HEK293 (cell line): ENCODE results near the gene FILIP1L.

Source experiments
- CTCF ChIA-PET: fragments of 350-600 bp; formaldehyde crosslinking; extraction: SDS; loops from one replicate; lab custom pipeline; 2021; ENCODE audit warnings: antibody characterized with exemption; lab: Yijun Ruan, JAX
- POLR2A ChIA-PET: fragments of 300-600 bp; formaldehyde crosslinking; extraction: SDS; loops from one replicate; lab custom pipeline; 2020; ENCODE audit warnings: antibody characterized with exemption, inconsistent platforms; lab: Yijun Ruan, JAX
- H3K27ac ChIP-seq: fragments of 200-500 bp; sonication (Bioruptor generic); 2 replicates; pipeline ENCODE4 v1.5.1; 2014; ENCODE audit warnings: low read depth, low read length, control low read depth, inconsistent platforms; ENCODE audit errors: extremely low read depth
- H3K36me3 ChIP-seq, 2 experiments: fragments of 200-500 bp in 1 of 2; sonication (Bioruptor generic) in 1 of 2; 1 replicate in 1 of 2; 2 replicates in 1 of 2; pipeline ENCODE4 v1.5.1; 2014 to 2017; ENCODE audit warnings: inconsistent platforms in 2 of 2, low read length in 2 of 2; ENCODE audit not compliant: control insufficient read depth in 2 of 2, insufficient read depth in 1 of 2
- H3K4me1 ChIP-seq: fragments of 200-500 bp; sonication (Bioruptor generic); 2 replicates; pipeline ENCODE4 v1.5.1; 2014; ENCODE audit warnings: mild to moderate bottlenecking, low read length, inconsistent platforms; ENCODE audit not compliant: control insufficient read depth, insufficient read depth
- H3K4me3 ChIP-seq: 2 replicates; pipeline ENCODE4 v1.5.1; 2011; ENCODE audit warnings: low read depth, mild to moderate bottlenecking, control low read depth, low read length, moderate library complexity
- H3K9me3 ChIP-seq: fragments of 200-500 bp; sonication (Bioruptor generic); 2 replicates; pipeline ENCODE4 v1.5.1; 2014; ENCODE audit warnings: low read depth, low read length, inconsistent platforms; ENCODE audit not compliant: control insufficient read depth, insufficient read depth
- KLF10 ChIP-seq: fragments of 450-650 bp; IDR thresholded peaks from 2 replicates; pipeline ENCODE4 v1.5.1; 2018; ENCODE audit warnings: missing biosample characterization, mild to moderate bottlenecking, missing genetic modification characterization
- MEIS1 ChIP-seq: sonication (generic); formaldehyde crosslinking; IDR thresholded peaks from 2 replicates; pipeline ENCODE4 v1.8.1; 2022; ENCODE audit warnings: missing genetic modification reagents, mild to moderate bottlenecking, borderline replicate concordance
- SALL2 ChIP-seq: fragments of 450-650 bp; formaldehyde crosslinking; IDR thresholded peaks from 2 replicates; pipeline ENCODE4 v1.5.0; 2017; ENCODE audit warnings: missing biosample characterization, mild to moderate bottlenecking, missing genetic modification characterization, borderline replicate concordance
- TRIM28 ChIP-seq: IDR thresholded peaks from 2 replicates; pipeline ENCODE4 v1.6.1; 2011; ENCODE audit warnings: low read length, control low read depth, borderline replicate concordance
- ZBTB11 ChIP-seq: fragments of 450-650 bp; formaldehyde crosslinking; conservative IDR thresholded peaks from 2 replicates; pipeline ENCODE4 v1.5.1; 2016; ENCODE audit warnings: low read depth, missing biosample characterization, missing genetic modification characterization
- ZBTB49 ChIP-seq: fragments of 450-650 bp; formaldehyde crosslinking; IDR thresholded peaks from 2 replicates; pipeline ENCODE4 v1.5.1; 2016; ENCODE audit warnings: missing biosample characterization, missing genetic modification characterization, low read depth
- ZFP37 ChIP-seq: fragments of 450-650 bp; formaldehyde crosslinking; IDR thresholded peaks from 2 replicates; pipeline ENCODE4 v1.5.1; 2016; ENCODE audit warnings: missing biosample characterization, missing genetic modification characterization
- ZNF155 ChIP-seq: fragments of 450-650 bp; formaldehyde crosslinking; IDR thresholded peaks from 2 replicates; pipeline ENCODE4 v1.5.1; 2016; ENCODE audit warnings: missing biosample characterization, missing genetic modification characterization
- ZNF19 ChIP-seq: fragments of 450-650 bp; formaldehyde crosslinking; IDR thresholded peaks from 2 replicates; pipeline ENCODE4; 2016; ENCODE audit warnings: missing biosample characterization, missing genetic modification characterization, low read depth
- ZNF302 ChIP-seq: fragments of 450-650 bp; formaldehyde crosslinking; IDR thresholded peaks from 2 replicates; pipeline ENCODE4 v1.5.1; 2016; ENCODE audit warnings: missing biosample characterization, missing genetic modification characterization, low read depth
- ZNF311 ChIP-seq: fragments of 450-650 bp; formaldehyde crosslinking; IDR thresholded peaks from 2 replicates; pipeline ENCODE4 v1.5.1; 2017; ENCODE audit warnings: missing biosample characterization, missing genetic modification characterization, borderline replicate concordance
- ZNF488 ChIP-seq: fragments of 450-650 bp; formaldehyde crosslinking; IDR thresholded peaks from 2 replicates; pipeline ENCODE4 v1.5.1; 2016; ENCODE audit warnings: missing biosample characterization, missing genetic modification characterization
- ZNF544 ChIP-seq: fragments of 450-650 bp; formaldehyde crosslinking; IDR thresholded peaks from 2 replicates; pipeline ENCODE4 v1.5.0; 2017; ENCODE audit warnings: missing biosample characterization, missing genetic modification characterization
- ZNF549 ChIP-seq: fragments of 450-650 bp; IDR thresholded peaks from 2 replicates; pipeline ENCODE4 v1.5.1; 2018; ENCODE audit warnings: missing biosample characterization, missing genetic modification characterization, mild to moderate bottlenecking, inconsistent platforms, moderate library complexity
- ZNF600 ChIP-seq: fragments of 450-650 bp; formaldehyde crosslinking; IDR thresholded peaks from 2 replicates; pipeline ENCODE4 v1.5.1; 2016; ENCODE audit warnings: missing biosample characterization, missing genetic modification characterization
- ZNF623 ChIP-seq: fragments of 450-650 bp; formaldehyde crosslinking; IDR thresholded peaks from 2 replicates; pipeline ENCODE4 v1.5.1; 2016; ENCODE audit warnings: missing biosample characterization, missing genetic modification characterization
- ZNF624 ChIP-seq: fragments of 450-650 bp; formaldehyde crosslinking; IDR thresholded peaks from 2 replicates; pipeline ENCODE4 v1.5.1; 2017; ENCODE audit warnings: missing biosample characterization, missing genetic modification characterization
- ZNF626 ChIP-seq: fragments of 450-650 bp; sonication (Bioruptor Pico); formaldehyde crosslinking; IDR thresholded peaks from 2 replicates; pipeline ENCODE4 v1.5.1; 2018; ENCODE audit warnings: missing biosample characterization, missing genetic modification characterization, inconsistent platforms
- ZNF670 ChIP-seq: fragments of 450-650 bp; formaldehyde crosslinking; IDR thresholded peaks from 2 replicates; pipeline ENCODE4 v1.5.1; 2016; ENCODE audit warnings: missing biosample characterization, missing genetic modification characterization, low read depth
- ZNF792 ChIP-seq: fragments of 450-650 bp; formaldehyde crosslinking; IDR thresholded peaks from 2 replicates; pipeline ENCODE4 v1.5.1; 2016; ENCODE audit warnings: missing biosample characterization, missing genetic modification characterization
- ZSCAN23 ChIP-seq: fragments of 450-650 bp; formaldehyde crosslinking; IDR thresholded peaks from 2 replicates; pipeline ENCODE4 v1.5.1; 2016; ENCODE audit warnings: missing biosample characterization, missing genetic modification characterization
- TF ChIP-seq, protein P1 (sequence below): fragments of 450-650 bp; formaldehyde crosslinking; IDR thresholded peaks from 2 replicates; pipeline ENCODE4 v1.5.1; 2016; ENCODE audit warnings: missing biosample characterization, missing genetic modification characterization
- TF ChIP-seq, protein P2 (sequence below): fragments of 450-650 bp; formaldehyde crosslinking; IDR thresholded peaks from 2 replicates; pipeline ENCODE4 v1.5.1; 2016; ENCODE audit warnings: missing biosample characterization, missing genetic modification characterization
- TF ChIP-seq, protein P3 (sequence below): fragments of 450-650 bp; IDR thresholded peaks from 2 replicates; pipeline ENCODE4 v1.5.1; 2018; ENCODE audit warnings: missing biosample characterization, missing genetic modification characterization
- TF ChIP-seq, protein P4 (sequence below): fragments of 450-650 bp; formaldehyde crosslinking; IDR thresholded peaks from 2 replicates; pipeline ENCODE4 v1.5.1; 2016; ENCODE audit warnings: missing biosample characterization, missing genetic modification characterization

The FILIP1L gene

DNA sequence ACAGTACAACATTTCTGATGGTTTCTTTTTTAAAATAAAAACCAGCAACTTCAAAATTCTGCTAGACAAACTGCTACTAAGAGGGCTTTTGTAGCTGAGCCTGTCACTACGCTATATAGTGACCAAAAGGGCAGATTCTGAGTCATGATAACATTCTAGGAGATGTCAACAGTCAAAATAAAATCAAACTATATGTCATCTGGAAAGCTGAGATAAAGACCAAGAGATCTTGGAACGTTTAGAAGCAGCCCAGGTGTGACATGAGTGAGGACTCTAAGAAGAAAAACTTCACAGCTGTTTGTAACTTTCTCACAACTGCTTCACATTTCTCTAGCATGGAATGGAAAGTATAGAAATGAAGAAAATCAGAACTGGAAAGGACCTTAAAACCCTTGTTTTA lies 84.6 kb downstream of the FILIP1L start:
- no peak overlapping the region for H3K27ac ChIP-seq
- CTCF ChIA-PET, result no interaction called here
- H3K9me3 ChIP-seq, result no peaks in the 10 kb centered on the region
- no peaks in the 10 kb centered on the region for H3K36me3 ChIP-seq
- H3K4me3 ChIP-seq, result no peak overlapping the region
- POLR2A ChIA-PET, result interaction anchor here (0.5 kb wide), 1 partner anchor 197 kb away, joined by 3 read pairs; no protein-coding TSS in a partner anchor
- TF ChIP-seq TRIM28, result no peak
- no peak for TF ChIP-seq ZNF623 (tag by site-specific recombination)
- TF ChIP-seq ZNF549 (tag by site-specific recombination), result no peak
- TF ChIP-seq ZNF302 (tag by site-specific recombination), result no peak
- no peak for TF ChIP-seq ZBTB11 (tag by site-specific recombination)
- no peak for TF ChIP-seq SALL2 (tag by site-specific recombination)
- TF ChIP-seq ZNF488 (tag by site-specific recombination), result no peak
- no peak for TF ChIP-seq ZNF600
- TF ChIP-seq ZNF792, result no peak
- no peak for TF ChIP-seq ZBTB49
- TF ChIP-seq, protein P1, sequence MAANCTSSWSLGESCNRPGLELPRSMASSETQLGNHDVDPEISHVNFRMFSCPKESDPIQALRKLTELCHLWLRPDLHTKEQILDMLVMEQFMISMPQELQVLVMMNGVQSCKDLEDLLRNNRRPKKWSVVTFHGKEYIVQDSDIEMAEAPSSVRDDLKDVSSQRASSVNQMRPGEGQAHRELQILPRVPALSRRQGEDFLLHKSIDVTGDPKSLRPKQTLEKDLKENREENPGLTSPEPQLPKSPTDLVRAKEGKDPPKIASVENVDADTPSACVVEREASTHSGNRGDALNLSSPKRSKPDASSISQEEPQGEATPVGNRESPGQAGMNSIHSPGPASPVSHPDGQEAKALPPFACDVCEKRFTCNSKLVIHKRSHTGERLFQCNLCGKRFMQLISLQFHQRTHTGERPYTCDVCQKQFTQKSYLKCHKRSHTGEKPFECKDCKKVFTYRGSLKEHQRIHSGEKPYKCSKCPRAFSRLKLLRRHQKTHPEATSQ (tag by site-specific recombination), result no peak
- no peak for TF ChIP-seq MEIS1 (CRISPR knock-in tag)
- TF ChIP-seq ZNF311 (tag by site-specific recombination), result no peak
- no peak for TF ChIP-seq ZNF155
- TF ChIP-seq, protein P2, sequence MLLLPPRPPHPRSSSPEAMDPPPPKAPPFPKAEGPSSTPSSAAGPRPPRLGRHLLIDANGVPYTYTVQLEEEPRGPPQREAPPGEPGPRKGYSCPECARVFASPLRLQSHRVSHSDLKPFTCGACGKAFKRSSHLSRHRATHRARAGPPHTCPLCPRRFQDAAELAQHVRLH (tag by site-specific recombination), result no peak
- TF ChIP-seq ZSCAN23 (tag by site-specific recombination), result no peak
- no peak for TF ChIP-seq ZNF626
- H3K4me1 ChIP-seq, result no peaks in the 10 kb centered on the region

GRCh38 chr3:100029052-100029451 lies 85.2 kb downstream of the FILIP1L start:
- Histone ChIP-seq H3K9me3 (no peaks in the 10 kb centered on the region), H3K36me3 (no peaks in the 10 kb centered on the region), H3K4me1 (no peaks in the 10 kb centered on the region), H3K27ac (no peak overlapping the region), H3K4me3 (no peak overlapping the region)
- POLR2A ChIA-PET, result interaction anchor here (0.5 kb wide), 2 partner anchors 9 to 197 kb away, joined by 3 to 4 read pairs; no protein-coding TSS in a partner anchor
- CTCF ChIA-PET, result interaction anchor here (0.6 kb wide), 2 partner anchors 114 to 197 kb away, joined by 3 read pairs; no protein-coding TSS in a partner anchor
- TF ChIP-seq ZNF670 (no peak), ZNF19 (tag by site-specific recombination) (no peak), ZFP37 (tag by site-specific recombination) (no peak), ZNF544 (tag by site-specific recombination) (no peak), ZNF624 (tag by site-specific recombination) (no peak), KLF10 (tag by site-specific recombination) (no peak)
- TF ChIP-seq, protein P3, sequence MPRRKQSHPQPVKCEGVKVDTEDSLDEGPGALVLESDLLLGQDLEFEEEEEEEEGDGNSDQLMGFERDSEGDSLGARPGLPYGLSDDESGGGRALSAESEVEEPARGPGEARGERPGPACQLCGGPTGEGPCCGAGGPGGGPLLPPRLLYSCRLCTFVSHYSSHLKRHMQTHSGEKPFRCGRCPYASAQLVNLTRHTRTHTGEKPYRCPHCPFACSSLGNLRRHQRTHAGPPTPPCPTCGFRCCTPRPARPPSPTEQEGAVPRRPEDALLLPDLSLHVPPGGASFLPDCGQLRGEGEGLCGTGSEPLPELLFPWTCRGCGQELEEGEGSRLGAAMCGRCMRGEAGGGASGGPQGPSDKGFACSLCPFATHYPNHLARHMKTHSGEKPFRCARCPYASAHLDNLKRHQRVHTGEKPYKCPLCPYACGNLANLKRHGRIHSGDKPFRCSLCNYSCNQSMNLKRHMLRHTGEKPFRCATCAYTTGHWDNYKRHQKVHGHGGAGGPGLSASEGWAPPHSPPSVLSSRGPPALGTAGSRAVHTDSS (tag by site-specific recombination), result no peak
- TF ChIP-seq, protein P4, sequence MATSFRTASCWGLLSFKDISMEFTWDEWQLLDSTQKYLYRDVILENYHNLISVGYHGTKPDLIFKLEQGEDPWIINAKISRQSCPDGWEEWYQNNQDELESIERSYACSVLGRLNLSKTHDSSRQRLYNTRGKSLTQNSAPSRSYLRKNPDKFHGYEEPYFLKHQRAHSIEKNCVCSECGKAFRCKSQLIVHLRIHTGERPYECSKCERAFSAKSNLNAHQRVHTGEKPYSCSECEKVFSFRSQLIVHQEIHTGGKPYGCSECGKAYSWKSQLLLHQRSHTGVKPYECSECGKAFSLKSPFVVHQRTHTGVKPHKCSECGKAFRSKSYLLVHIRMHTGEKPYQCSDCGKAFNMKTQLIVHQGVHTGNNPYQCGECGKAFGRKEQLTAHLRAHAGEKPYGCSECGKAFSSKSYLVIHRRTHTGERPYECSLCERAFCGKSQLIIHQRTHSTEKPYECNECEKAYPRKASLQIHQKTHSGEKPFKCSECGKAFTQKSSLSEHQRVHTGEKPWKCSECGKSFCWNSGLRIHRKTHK (tag by site-specific recombination), result no peak
